Immature natural killer cell (primary cell): ENCODE results near the gene CDH23. TPM values are rescaled to one million over a fixed set of nuclear protein-coding genes. Genes with fewer than 3 reads are reported as not detected.

ENCODE experiments used
- DNase-seq, 3 donors: peaks; one replicate each; pipeline ENCODE4 v3.0.0; 2022; ENCODE audit warnings: mixed read lengths in 1 of 3
- H3K27ac Mint-ChIP-seq, 6 donors: one replicate each; pipeline ENCODE4 v1.8.0; 2020; ENCODE audit warnings: mixed read lengths in 6 of 6, mild to moderate bottlenecking in 5 of 6, inconsistent platforms in 4 of 6, moderate library complexity in 3 of 6
- H3K27me3 Mint-ChIP-seq, 3 donors: one replicate each; pipeline ENCODE4 v1.8.0; 2020 to 2021; ENCODE audit warnings: low read depth in 3 of 3, mild to moderate bottlenecking in 3 of 3, mixed read lengths in 3 of 3, moderate library complexity in 3 of 3, inconsistent platforms in 1 of 3
- H3K36me3 Mint-ChIP-seq, 3 donors: one replicate each; pipeline ENCODE4 v1.8.0; 2020; ENCODE audit warnings: mixed read lengths in 3 of 3, inconsistent platforms in 2 of 3, mild to moderate bottlenecking in 2 of 3
- H3K4me1 Mint-ChIP-seq, 2 donors: one replicate each; pipeline ENCODE4 v1.8.0; 2020; ENCODE audit warnings: inconsistent platforms in 2 of 2, mild to moderate bottlenecking in 2 of 2, mixed read lengths in 2 of 2, moderate library complexity in 1 of 2
- H3K4me3 Mint-ChIP-seq, 5 donors: one replicate each; pipeline ENCODE4 v1.8.0; 2020; ENCODE audit warnings: mild to moderate bottlenecking in 5 of 5, mixed read lengths in 5 of 5, inconsistent platforms in 3 of 5, moderate library complexity in 3 of 5
- H3K9me3 Mint-ChIP-seq, 6 donors: one replicate each; pipeline ENCODE4 v1.8.0; 2020; ENCODE audit warnings: mild to moderate bottlenecking in 6 of 6, mixed read lengths in 6 of 6, inconsistent platforms in 4 of 6, moderate library complexity in 3 of 6
- polyA plus RNA-seq, 3 donors: library from polyadenylated mRNA; unstranded; fragments of 300-500 nt; fragmentation: Illumina TruSeq; gene quantifications; one replicate each; pipeline ENCODE4 v1.2.3, GENCODE V29; 2021

Gene CDH23
- polyA plus RNA-seq, 3 donors from 2014 or later = 0.47 to 0.59 TPM; not detected in 1

DNA sequence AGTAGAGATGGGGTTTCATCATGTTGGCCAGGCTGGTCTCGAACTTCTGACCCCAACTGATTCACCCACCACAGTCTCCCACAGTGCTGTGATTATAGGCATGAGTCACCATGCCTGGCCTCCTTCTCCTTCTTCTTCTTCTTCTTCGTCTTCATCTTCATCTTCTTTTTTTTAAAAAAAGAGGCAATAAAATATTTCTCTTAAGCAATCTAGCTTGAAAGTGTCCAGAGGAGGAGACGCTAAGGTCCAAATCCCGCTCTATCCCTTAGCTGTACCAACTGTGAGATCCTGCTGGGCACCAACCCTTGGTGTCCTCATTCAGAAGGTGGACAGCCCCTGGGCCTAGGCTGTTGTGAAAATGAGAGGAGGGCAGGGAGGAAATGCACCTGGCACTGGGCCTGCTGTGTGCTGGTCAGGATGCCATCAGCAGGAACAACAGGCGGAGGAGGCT is 468.2 kb downstream of the CDH23 start:
- Mint-ChIP-seq H3K9me3 (no peaks in the 10 kb centered on the region), H3K36me3 (no peaks in the 10 kb centered on the region), H3K27ac (no peak overlapping the region), H3K4me3 (no peak overlapping the region), H3K27me3 (peaks cover 0 to 1% (median 0%) of the 10 kb centered on the region in 3 donors), H3K4me1 (no peaks in the 10 kb centered on the region)
- no peak for DNase-seq

Other genes starting within 250 kb of the CDH23 start
- gene UNC5B, start 184.3 kb upstream of the CDH23 start, polyA plus RNA-seq = under 1 TPM in 2 of 3 donors, not detected in 1; 0.06 to 0.34 TPM
- 10 to 100 TPM in 2 of 3 donors, 1 to 10 TPM in 1; 7.9 to 12.8 (median 11.7) TPM for gene SLC29A3, start 77.7 kb upstream of the CDH23 start, polyA plus RNA-seq